SK-N-MC (cell line): ENCODE data around the gene MYCBPAP.

ENCODE experiments used
- EZH2 ChIP-seq: fragments of 200-600 bp; sonication (generic); IDR thresholded peaks from one replicate; pipeline ENCODE4 v1.6.1; 2017; ENCODE audit warnings: antibody characterized with exemption
- POLR2AphosphoS5 ChIP-seq: IDR thresholded peaks from 2 replicates; pipeline ENCODE4 v1.6.1; 2012; ENCODE audit warnings: mild to moderate bottlenecking, low read depth, low read length, borderline replicate concordance

GRCh38 chr17:50484386-50485155 is 23.7 kb upstream of the MYCBPAP start:
- TF ChIP-seq EZH2 (no peak), POLR2AphosphoS5 (no peak)
